IPS DF 4.7 (cell line): ENCODE data around the gene DZIP1.
A peak's percentile ranks its signal among the peaks of the same experiment; 100 is the strongest.
"Not testable (repeated sequence)": the region's sequence is repeated elsewhere in the genome, so short reads cannot be mapped to it uniquely, and the experiment has no call there.

ENCODE experiments used
- DNase-seq: peaks from one replicate; pipeline ENCODE4 v3.0.0-alpha.2; 2013; ENCODE audit warnings: low spot score; ENCODE audit errors: extremely low read depth

DZIP1 gene

DNA sequence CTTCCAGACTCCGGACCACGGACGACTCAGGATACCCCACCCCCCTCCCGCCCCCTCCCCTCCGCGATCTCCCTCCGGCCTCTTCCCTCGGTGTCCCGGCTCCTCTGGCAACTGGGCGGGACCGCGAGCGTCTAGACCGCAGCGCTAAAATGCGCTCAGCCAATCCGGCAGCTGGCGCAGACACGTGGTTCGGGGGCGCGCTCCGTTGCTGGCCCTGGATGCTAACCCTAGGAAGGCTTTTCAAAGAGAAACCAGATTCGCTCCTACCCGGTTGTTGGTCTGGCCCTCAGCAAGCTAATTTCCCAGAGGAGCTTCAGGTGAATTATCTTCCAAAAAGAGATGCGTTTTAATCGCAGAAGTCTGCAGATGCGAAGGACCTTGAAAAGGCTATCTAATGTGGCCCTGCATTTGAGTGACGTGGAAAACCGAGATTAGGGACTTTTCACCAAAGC lies at the start of gene DZIP1:
Gene DZIP1 (minus strand): TSS at position 106 of the 452 bp plus-strand sequence. CDS start 2,677 bp downstream, outside the sequence.
- peak; percentile 84 for DNase-seq

- not testable (repeated sequence) for DNase-seq
These were observed 46.5 kb upstream of the DZIP1 start for GRCh38 chr13:95690986-95691385.

GRCh38 chr13:95689582-95689926 lies 45.0 kb upstream of the DZIP1 start:
- no peak for DNase-seq

- not testable (repeated sequence) for DNase-seq
These were observed 40.5 kb upstream of the DZIP1 start for GRCh38 chr13:95684960-95685359.

GRCh38 chr13:95684418-95684817 lies 39.9 kb upstream of the DZIP1 start:
- no peak for DNase-seq

GRCh38 chr13:95679722-95680121 lies 35.2 kb upstream of the DZIP1 start:
- no peak for DNase-seq

GRCh38 chr13:95678967-95679366 lies 34.5 kb upstream of the DZIP1 start:
- DNase-seq: no peak

- DNase-seq: no peak
These were observed 33.2 kb upstream of the DZIP1 start for GRCh38 chr13:95677564-95678266.

DNA sequence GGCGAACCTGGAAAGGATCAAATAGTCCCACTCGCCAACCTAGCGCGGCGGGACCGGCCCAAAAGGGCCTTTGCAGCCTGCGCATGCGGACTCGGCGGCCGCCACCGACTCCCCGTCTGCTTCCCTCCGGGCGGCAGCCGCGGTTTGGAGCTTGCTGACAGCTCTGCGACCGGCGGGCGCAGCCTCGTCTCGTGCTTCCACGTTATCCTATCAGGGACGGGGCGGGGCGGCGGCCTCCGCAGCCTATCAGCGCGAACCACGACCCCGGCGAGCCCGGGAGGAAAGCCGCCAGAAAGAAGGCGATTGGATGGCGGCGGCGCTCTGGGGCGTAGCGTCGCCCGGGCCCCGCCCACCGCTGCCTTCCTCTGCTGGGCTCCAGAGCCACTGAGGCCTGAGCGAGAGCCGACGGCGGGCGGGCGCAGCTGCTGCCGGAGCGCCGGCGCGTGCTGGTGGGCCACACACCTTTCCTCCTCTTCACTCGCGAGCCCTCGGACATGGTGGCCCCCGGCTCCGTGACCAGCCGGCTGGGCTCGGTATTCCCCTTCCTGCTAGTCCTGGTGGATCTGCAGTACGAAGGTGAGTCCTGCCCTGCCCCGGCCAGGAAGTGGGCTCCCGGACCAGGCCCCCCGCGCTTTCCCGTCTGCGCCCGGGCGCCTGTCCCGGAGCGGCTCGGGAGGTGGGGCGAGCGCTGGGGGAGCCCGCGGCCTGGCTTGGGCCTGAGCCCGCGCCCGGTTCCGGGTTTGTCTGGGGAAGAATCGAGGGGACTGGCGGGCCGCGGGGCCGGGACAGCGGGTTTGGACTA lies 32.5 kb upstream of the DZIP1 start, which contains the start of gene DNAJC3:
Gene DNAJC3 (plus strand): TSS at position 378 of the 802 bp plus-strand sequence. CDS start 117 bp downstream, at position 495.
- DNase-seq: peak; percentile 81

GRCh38 chr13:95676105-95676761 lies 31.7 kb upstream of the DZIP1 start:
- DNase-seq: no peak

GRCh38 chr13:95671597-95671996 lies 27.1 kb upstream of the DZIP1 start:
- DNase-seq: no peak

GRCh38 chr13:95667235-95667634 lies 22.7 kb upstream of the DZIP1 start:
- not testable (repeated sequence) for DNase-seq

DNA sequence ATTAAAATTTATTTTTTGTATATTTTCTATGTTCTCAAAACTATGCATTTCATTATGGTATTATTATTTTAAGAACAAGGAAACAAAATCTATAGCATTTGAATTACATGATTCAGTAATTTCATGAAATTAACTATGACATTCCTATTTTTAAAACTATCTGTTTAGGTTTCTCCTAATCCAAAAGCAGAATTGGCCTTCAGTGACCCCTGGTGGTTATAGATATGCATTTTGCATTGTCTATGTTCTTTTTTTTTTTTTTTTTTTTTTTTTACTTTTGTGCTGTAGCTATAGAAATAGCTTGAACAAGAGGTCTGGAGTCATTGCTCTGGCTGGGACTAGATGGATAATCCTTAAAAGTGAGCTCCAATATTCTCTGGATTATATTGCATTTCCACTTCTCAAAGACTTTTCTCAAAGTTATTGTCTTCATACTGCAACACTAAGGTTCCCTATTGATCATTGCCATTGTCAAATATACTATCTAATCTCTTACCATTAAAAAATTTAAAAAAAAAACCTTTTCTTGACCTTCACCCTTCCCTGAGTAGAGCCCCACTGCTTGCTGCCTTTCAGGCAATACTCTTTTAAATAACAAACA lies 16.6 kb upstream of the DZIP1 start:
- no peak for DNase-seq

GRCh38 chr13:95659500-95659899 lies 15.0 kb upstream of the DZIP1 start:
- no peak for DNase-seq

DNA sequence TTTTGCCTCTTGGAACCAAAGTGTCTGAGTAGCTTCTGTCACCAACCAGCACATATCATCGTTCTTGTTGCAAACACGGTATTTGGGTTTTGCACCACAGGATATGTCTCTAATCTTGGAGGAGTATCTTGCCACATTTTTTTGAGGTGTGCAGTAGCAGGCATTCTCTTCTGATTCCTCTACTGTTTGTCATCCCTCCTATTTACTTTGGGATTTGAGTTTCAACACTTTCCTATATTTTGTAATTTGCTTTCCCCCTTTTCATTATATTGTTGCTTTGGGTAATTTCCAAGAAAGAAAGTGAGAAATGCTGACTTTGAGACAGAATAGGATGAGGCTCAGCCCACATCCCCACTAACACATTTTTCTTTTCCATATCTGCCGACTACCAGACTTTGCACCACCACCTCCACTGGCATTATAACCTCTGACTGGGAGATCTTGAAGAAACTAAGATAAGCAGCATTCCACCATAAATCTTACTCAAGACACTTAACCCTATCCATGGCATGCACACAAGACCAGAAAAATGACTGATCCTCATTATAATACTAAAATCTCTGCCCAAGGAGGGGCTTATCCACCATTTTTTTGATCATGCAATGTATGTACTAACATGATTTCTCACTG lies 12.0 kb upstream of the DZIP1 start:
- DNase-seq: no peak

GRCh38 chr13:95652821-95653220 lies 8.3 kb upstream of the DZIP1 start:
- DNase-seq: no peak

GRCh38 chr13:95652244-95652764 lies 7.8 kb upstream of the DZIP1 start:
- no peak for DNase-seq

DNA sequence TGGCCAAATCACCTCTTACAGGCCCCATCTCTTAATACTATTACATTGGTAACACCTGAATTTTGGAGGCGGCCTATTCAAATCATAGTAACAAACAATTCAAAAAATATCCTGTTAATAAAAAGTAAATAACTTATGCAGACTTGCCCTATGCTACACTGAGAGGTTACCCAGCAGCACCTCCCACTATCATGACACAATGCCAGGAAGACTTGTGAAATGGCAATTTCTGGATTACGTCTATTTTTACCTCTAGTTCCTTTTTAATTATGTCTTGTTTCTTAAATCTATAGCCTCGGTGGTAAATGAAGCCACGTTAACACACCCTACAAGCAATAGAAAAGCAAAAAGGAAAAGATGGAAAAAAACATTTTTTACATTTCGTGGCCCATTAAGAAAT lies 6.2 kb upstream of the DZIP1 start:
- no peak for DNase-seq

- no peak for DNase-seq
These were observed 2.8 kb upstream of the DZIP1 start for GRCh38 chr13:95647321-95647720.

DNA sequence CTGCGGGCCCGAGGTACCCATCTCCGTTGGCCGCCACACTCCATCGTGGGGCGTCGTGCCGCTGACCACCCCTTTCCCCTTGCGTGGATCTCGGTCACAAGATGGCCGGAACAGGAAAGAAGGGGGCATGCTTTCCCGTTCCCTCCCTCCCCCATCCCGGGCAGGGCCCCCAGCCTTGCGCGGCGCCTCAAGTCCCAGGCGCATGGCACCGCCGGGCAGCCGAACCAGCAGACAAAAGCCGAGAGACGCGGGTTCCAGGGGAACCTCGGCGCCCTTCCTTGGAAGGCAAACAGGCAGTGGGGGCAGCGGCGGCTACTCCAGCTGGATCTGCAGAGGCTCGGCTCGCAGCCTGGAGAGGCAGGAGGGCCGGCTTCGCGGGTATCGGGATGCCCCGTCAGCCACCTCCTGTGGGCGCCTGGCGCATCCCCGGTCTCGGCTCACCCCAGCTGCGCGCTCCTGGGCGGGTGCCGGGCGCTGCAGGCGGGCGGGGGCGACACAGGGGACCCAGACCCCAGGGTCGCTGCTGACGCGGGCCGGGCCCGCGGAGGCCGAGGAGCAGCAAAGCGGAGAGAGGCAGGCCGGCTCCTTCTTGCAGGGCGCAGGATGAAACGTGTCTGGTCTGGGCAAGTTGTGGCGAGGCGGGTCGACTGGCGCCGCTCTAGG lies 439 bp downstream of the DZIP1 start:
- DNase-seq: no peak
